Kidney (tissue), 14 donors: Measurements from ENCODE around the gene AGXT2. TPM values are rescaled to one million over a fixed set of nuclear protein-coding genes. Genes with fewer than 3 reads are reported as not detected.

ENCODE experiments used
- DNase-seq, 5 donors: peaks; one replicate each; pipeline ENCODE4 v3.0.0-alpha.2; 2013 to 2020
- FAIRE-seq: peaks from 2 replicates; lab custom pipeline; 2012; peaks lifted over from hg19 to GRCh38; lab: Jason Lieb, UNC
- H3K27ac ChIP-seq, 2 donors: one replicate each; pipeline ENCODE4 v1.7.0; 2013; ENCODE audit warnings: low read depth in 2 of 2, low read length in 2 of 2, inconsistent platforms in 1 of 2
- H3K27me3 ChIP-seq: one replicate; pipeline ENCODE4 v1.7.1; 2013; ENCODE audit warnings: low read length, inconsistent platforms; ENCODE audit not compliant: control insufficient read depth, insufficient read depth
- H3K36me3 ChIP-seq, 3 donors: one replicate each; pipeline versions ENCODE4 v1.7.0 to v1.7.1; 2013; ENCODE audit warnings: low read length in 3 of 3, control low read depth in 1 of 3, inconsistent platforms in 1 of 3; ENCODE audit not compliant: insufficient read depth in 3 of 3, control insufficient read depth in 2 of 3
- H3K4me1 ChIP-seq, 3 donors: one replicate each; pipeline versions ENCODE4 v1.7.0 to v1.7.1; 2013; ENCODE audit warnings: low read length in 3 of 3, inconsistent platforms in 1 of 3, low read depth in 1 of 3; ENCODE audit not compliant: control insufficient read depth in 2 of 3, insufficient read depth in 2 of 3
- H3K4me3 ChIP-seq, 3 donors: one replicate each; pipeline versions ENCODE4 v1.7.0 to v1.8.1; 2013; ENCODE audit warnings: low read length in 3 of 3, control low read depth in 1 of 3, inconsistent platforms in 1 of 3
- H3K9ac ChIP-seq, 3 donors: one replicate each; pipeline versions ENCODE4 v1.7.0 to v1.7.1; 2013; ENCODE audit warnings: low read length in 3 of 3, control low read depth in 1 of 3, inconsistent platforms in 1 of 3
- H3K9me3 ChIP-seq, 3 donors: one replicate each; pipeline versions ENCODE4 v1.7.0 to v1.7.1; 2013; ENCODE audit warnings: low read length in 3 of 3, control low read depth in 1 of 3, inconsistent platforms in 1 of 3; ENCODE audit not compliant: control insufficient read depth in 2 of 3, insufficient read depth in 1 of 3
- intact Hi-C: fragments of 100-400 bp; cut with DNase I; formaldehyde crosslinking; loops from one replicate; pipeline ENCODE4 v1.11.1; 2022
- polyA plus RNA-seq: library from polyadenylated mRNA; stranded (reverse); fragments of 350-450 nt; fragmentation: Illumina TruSeq; extraction: RNeasy Lipid Tissue Mini Kit (QIAGEN cat#74804); gene quantifications from one replicate; pipeline ENCODE4 v1.2.3, GENCODE V29; 2014; ENCODE audit warnings: low read depth, low replicate concordance; ENCODE audit not compliant: insufficient read depth
- total RNA-seq: library from RNA; stranded (reverse); fragmentation: NEBNext Ultra II Directional; extraction: Animal tissue kit (Norgen Biotek cat#: 25700); gene quantifications from one replicate; pipeline ENCODE4 v1.2.1, GENCODE V29; 2021
- TF ChIP-seq, protein P1 (sequence below): IDR thresholded peaks from 3 replicates; pipeline ENCODE4 v1.5.1; 2012; ENCODE audit warnings: mild to moderate bottlenecking, moderate library complexity, borderline replicate concordance; ENCODE audit not compliant: insufficient read depth; ENCODE audit errors: extremely low read depth
- donor health status: control.
- donor health status: control.
- donor health status: control.
- donor health status: control.
- donor health status: control.
- donor health status: DM: yes; HTN: yes; CAD: no.
- donor health status: Normal renal cell carcinoma (clear cell type).

Gene AGXT2
- total and polyA plus RNA-seq, 2 donors from 2014 or later: 8.0 to 215 TPM

DNA sequence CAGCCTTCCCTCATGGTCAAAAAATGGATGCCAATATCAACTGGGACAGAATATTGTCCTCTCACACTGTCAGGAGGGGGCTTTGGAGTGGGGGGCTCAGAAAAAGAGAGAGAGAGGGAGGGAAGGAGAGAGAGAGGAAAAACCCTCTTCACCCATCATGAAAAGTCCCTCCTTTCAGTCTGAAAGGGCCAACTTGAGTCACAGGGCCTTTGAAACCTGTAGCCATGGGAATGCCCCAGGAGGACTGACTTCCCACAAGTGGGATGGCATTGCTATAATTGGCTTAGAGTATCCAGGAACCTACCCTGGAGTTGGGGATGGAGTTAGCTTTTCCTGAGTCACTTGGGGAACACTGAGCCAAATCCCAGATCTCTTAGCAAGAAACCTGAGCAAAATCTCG is 77.2 kb downstream of the AGXT2 start:
- Histone ChIP-seq H3K9me3 (peaks cover 0 to 4% (median 2%) of the 10 kb centered on the region in 3 donors), H3K4me1 (no peaks in the 10 kb centered on the region), H3K4me3 (no peak overlapping the region), H3K27me3 (no peaks in the 10 kb centered on the region), H3K36me3 (no peaks in the 10 kb centered on the region), H3K27ac (no peak overlapping the region), H3K9ac (no peak overlapping the region)
- intact Hi-C loops: no loop called here
- FAIRE-seq: no peak
- no peak for DNase-seq
- TF ChIP-seq, protein P1, sequence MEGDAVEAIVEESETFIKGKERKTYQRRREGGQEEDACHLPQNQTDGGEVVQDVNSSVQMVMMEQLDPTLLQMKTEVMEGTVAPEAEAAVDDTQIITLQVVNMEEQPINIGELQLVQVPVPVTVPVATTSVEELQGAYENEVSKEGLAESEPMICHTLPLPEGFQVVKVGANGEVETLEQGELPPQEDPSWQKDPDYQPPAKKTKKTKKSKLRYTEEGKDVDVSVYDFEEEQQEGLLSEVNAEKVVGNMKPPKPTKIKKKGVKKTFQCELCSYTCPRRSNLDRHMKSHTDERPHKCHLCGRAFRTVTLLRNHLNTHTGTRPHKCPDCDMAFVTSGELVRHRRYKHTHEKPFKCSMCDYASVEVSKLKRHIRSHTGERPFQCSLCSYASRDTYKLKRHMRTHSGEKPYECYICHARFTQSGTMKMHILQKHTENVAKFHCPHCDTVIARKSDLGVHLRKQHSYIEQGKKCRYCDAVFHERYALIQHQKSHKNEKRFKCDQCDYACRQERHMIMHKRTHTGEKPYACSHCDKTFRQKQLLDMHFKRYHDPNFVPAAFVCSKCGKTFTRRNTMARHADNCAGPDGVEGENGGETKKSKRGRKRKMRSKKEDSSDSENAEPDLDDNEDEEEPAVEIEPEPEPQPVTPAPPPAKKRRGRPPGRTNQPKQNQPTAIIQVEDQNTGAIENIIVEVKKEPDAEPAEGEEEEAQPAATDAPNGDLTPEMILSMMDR: no peak

DNA sequence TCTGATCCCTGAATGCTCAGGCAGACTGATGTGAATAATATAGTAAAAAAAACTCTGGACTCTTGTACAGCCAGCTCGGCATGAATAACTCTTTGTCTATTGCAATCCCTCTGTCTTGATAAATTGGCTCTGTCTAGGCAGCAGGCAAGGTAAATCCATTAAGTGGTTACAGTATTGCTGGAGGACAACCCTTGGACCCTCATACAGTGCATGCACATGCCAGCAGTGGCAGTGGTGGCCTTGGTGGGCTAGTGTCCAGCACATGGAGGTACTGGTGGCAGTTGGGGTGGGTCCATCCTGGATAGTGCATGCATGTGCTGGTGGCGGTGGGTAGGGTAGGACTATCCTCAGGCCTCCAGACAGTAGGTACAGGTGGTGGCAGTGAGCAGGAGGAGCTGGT is 79.5 kb downstream of the AGXT2 start:
- no peak for FAIRE-seq
- no peak overlapping the region for H3K4me3 ChIP-seq
- DNase-seq: no peak

DNA sequence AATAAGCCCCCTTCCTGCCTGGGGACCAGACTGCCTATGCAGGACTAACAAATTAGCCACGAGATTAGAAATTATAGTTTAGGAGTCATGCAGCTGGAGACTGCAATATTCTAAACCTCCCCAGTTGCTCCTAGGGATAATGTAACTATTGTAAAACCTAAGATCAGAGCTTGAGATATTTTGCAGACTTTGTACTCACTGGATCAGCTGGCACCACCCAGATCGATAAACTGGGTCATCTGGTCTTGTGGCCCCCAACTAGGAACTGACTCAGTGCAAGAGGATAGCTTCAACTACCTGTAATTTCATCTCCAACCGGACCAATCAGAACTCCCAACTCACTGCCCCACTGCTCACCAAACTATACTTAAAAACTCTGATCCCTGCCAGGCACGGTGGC is 80.2 kb downstream of the AGXT2 start:
- Histone ChIP-seq H3K27me3 (no peaks in the 10 kb centered on the region), H3K4me3 (no peak overlapping the region), H3K36me3 (no peaks in the 10 kb centered on the region), H3K9me3 (peaks cover 0 to 4% (median 2%) of the 10 kb centered on the region in 3 donors), H3K9ac (no peak overlapping the region), H3K4me1 (no peaks in the 10 kb centered on the region), H3K27ac (no peak overlapping the region)
- no peak for FAIRE-seq
- intact Hi-C loops: no loop called here
- no peak for DNase-seq
- TF ChIP-seq, protein P1: no peak

More for the DNA sequence above, 79.5 kb downstream of the AGXT2 start:
- Histone ChIP-seq H3K27ac (no peak overlapping the region), H3K36me3 (no peaks in the 10 kb centered on the region), H3K9ac (no peak overlapping the region), H3K4me1 (no peaks in the 10 kb centered on the region), H3K27me3 (no peaks in the 10 kb centered on the region), H3K9me3 (peaks cover 0 to 4% (median 2%) of the 10 kb centered on the region in 3 donors)
- TF ChIP-seq, protein P1: no peak
- intact Hi-C loops: no loop called here

DNA sequence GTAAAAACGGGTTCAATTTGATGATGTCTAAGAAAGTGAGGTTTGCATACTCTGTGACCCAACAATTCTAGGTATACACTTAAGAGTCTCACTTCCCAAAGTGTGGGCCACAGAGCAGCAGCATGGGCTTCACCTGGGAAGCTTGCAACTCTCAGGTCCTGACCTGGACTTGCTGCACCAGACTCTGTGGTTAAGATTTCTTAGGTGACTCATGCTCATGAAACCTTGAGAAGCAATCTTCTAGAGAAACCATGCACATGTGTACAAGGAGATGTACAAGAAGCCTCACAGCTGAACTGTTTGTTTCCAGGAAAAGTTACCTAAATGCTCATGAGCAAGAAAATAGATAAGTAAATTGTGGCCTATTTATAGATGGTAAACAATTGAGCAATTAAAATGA is 88.4 kb downstream of the AGXT2 start:
- TF ChIP-seq, protein P1: no peak
- no peak overlapping the region for H3K27ac ChIP-seq
- H3K27me3 ChIP-seq: no peaks in the 10 kb centered on the region
- H3K36me3 ChIP-seq: peaks cover 2 to 4% (median 4%) of the 10 kb centered on the region in 3 donors
- no peak overlapping the region for H3K9ac ChIP-seq
- FAIRE-seq (no peak), DNase-seq (no peak)
- intact Hi-C loops: no loop called here
- H3K4me1 ChIP-seq: peaks cover 0 to 2% (median 0%) of the 10 kb centered on the region in 3 donors
- H3K4me3 ChIP-seq: no peak overlapping the region
- no peaks in the 10 kb centered on the region for H3K9me3 ChIP-seq
